Activated naive CD4-positive, alpha-beta T cell treated with anti-CD3 and anti-CD28 coated beads, Interleukin-2, amount 10 ng/mL, durations not matched to agents 5 hours and 36 hours (primary cell): ENCODE results near the gene HRAS. TPM values are rescaled to one million over a fixed set of nuclear protein-coding genes. Genes with fewer than 3 reads are reported as not detected.

Source experiments
- microRNA-seq: library from miRNA; unstranded; fragments of <30 nt; microRNA quantifications from one replicate; pipeline ENCODE4 v1.2.0, GENCODE V29; 2022; ENCODE audit warnings: borderline microRNAs expressed, borderline replicate concordance
- total RNA-seq, 2 experiments: library from RNA; stranded (reverse); gene quantifications; one replicate each; pipeline ENCODE4 v1.2.3, GENCODE V29; 2021

The HRAS gene
- total RNA-seq, result 10 to 100 TPM; 41.8 to 43.6 TPM

GRCh38 chr11:535519-536454, at the start of gene HRAS:
TSS of gene HRAS (minus strand) at chr11:535576.

GRCh38 chr11:575996-576768, 40.8 kb upstream of the HRAS start, which contains the start of gene PHRF1:
TSS of gene PHRF1 (plus strand) at chr11:576470. CDS start at chr11:581513, 5,043 bp downstream.

GRCh38 chr11:560305-561147, 25.1 kb upstream of the HRAS start, which contains the start of the genes LMNTD2 and RASSF7:
TSS of gene LMNTD2 (minus strand) at chr11:560738. CDS start at chr11:560716, 22 bp downstream.
TSS of gene RASSF7 (plus strand) at chr11:560970. CDS start at chr11:561769, 799 bp downstream.

GRCh38 chr11:536841-537621, 1.7 kb upstream of the HRAS start, which contains the start of gene LRRC56:
TSS of gene LRRC56 (plus strand) at chr11:537527. CDS start at chr11:540685, 3,158 bp downstream.

GRCh38 chr11:506995-507726, 28.2 kb downstream of the HRAS start, which contains the start of gene RNH1:
TSS of gene RNH1 (minus strand) at chr11:507242. CDS start at chr11:502162, 5,080 bp downstream.

Small RNAs within 50 kb of the gene (microRNA-seq; reads per million reads assigned to microRNA genes)
- gene MIR210, result 667 reads per million, percentile 88 among the genes with 10 or more reads in this experiment

Other genes starting within 250 kb of the HRAS start
- 100 to 1,000 TPM; 343 to 358 TPM for gene PGGHG, start 246.4 kb downstream of the HRAS start, total RNA-seq
- not detected for gene IFITM5, start 236.1 kb downstream of the HRAS start, total RNA-seq
- gene IFITM2, start 227.8 kb downstream of the HRAS start, total RNA-seq, result 1,000 to 10,000 TPM; 1,405 to 1,458 TPM
- gene IFITM1, start 221.5 kb downstream of the HRAS start, total RNA-seq, result 1,000 to 10,000 TPM in 1 of 2 experiments, 100 to 1,000 TPM in 1; 981 to 1,005 TPM
- gene IFITM3, start 214.7 kb downstream of the HRAS start, total RNA-seq, result 10 to 100 TPM; 54.2 to 62.1 TPM
- gene B4GALNT4, start 166.1 kb downstream of the HRAS start, total RNA-seq, result 1 to 10 TPM; 2.2 to 2.5 TPM
- gene PKP3, start 141.4 kb downstream of the HRAS start, total RNA-seq, result not detected
- 100 to 1,000 TPM; 257 to 267 TPM for gene SIGIRR, start 120.6 kb downstream of the HRAS start, total RNA-seq
- 100 to 1,000 TPM in 1 of 2 experiments, 10 to 100 TPM in 1; 93.3 to 107 TPM for gene ANO9, start 93.6 kb downstream of the HRAS start, total RNA-seq
- gene PTDSS2, start 85.3 kb downstream of the HRAS start, total RNA-seq, result 10 to 100 TPM; 23.5 to 23.6 TPM
- gene RNH1, start 28.3 kb downstream of the HRAS start, total RNA-seq, result 10 to 100 TPM; 83.0 to 84.3 TPM
- gene LRRC56, start 2.0 kb upstream of the HRAS start, total RNA-seq, result 1 to 10 TPM; 2.7 to 2.8 TPM
- gene LMNTD2, start 25.2 kb upstream of the HRAS start, total RNA-seq, result 1 to 10 TPM; 4.5 to 5.8 TPM
- 10 to 100 TPM; 32.9 to 36.1 TPM for gene RASSF7, start 25.4 kb upstream of the HRAS start, total RNA-seq
- 10 to 100 TPM; 39.0 to 39.9 TPM for gene PHRF1, start 40.9 kb upstream of the HRAS start, total RNA-seq
- gene IRF7, start 80.4 kb upstream of the HRAS start, total RNA-seq, result 10 to 100 TPM; 70.2 to 71.2 TPM
- gene CDHR5, start 89.4 kb upstream of the HRAS start, total RNA-seq, result not detected
- not detected for gene SCT, start 91.6 kb upstream of the HRAS start, total RNA-seq
- gene DRD4, start 101.7 kb upstream of the HRAS start, total RNA-seq, result under 1 TPM; 0.26 to 0.45 TPM
- 10 to 100 TPM; 54.2 to 59.1 TPM for gene DEAF1, start 159.6 kb upstream of the HRAS start, total RNA-seq
- 10 to 100 TPM; 28.4 to 28.9 TPM for gene TMEM80, start 160.2 kb upstream of the HRAS start, total RNA-seq
- gene EPS8L2, start 170.7 kb upstream of the HRAS start, total RNA-seq, result 10 to 100 TPM; 17.4 to 20.3 TPM
- 100 to 1,000 TPM; 205 to 218 TPM for gene TALDO1, start 211.9 kb upstream of the HRAS start, total RNA-seq
- gene GATD1, start 241.9 kb upstream of the HRAS start, total RNA-seq, result 10 to 100 TPM; 55.0 to 58.2 TPM